ENCODE measurements around the gene ERGIC1. TPM values are rescaled to one million over a fixed set of nuclear protein-coding genes. Genes with fewer than 3 reads are reported as not detected.
A peak's percentile ranks its signal among the peaks of the same experiment; 100 is the strongest.

Gene ERGIC1
- total and polyA plus RNA-seq, 2 of the 13 experiments (the other 11 are each of a cell fraction or from before 2014, with no cell fraction given) = 78.5 to 184 TPM

DNA sequence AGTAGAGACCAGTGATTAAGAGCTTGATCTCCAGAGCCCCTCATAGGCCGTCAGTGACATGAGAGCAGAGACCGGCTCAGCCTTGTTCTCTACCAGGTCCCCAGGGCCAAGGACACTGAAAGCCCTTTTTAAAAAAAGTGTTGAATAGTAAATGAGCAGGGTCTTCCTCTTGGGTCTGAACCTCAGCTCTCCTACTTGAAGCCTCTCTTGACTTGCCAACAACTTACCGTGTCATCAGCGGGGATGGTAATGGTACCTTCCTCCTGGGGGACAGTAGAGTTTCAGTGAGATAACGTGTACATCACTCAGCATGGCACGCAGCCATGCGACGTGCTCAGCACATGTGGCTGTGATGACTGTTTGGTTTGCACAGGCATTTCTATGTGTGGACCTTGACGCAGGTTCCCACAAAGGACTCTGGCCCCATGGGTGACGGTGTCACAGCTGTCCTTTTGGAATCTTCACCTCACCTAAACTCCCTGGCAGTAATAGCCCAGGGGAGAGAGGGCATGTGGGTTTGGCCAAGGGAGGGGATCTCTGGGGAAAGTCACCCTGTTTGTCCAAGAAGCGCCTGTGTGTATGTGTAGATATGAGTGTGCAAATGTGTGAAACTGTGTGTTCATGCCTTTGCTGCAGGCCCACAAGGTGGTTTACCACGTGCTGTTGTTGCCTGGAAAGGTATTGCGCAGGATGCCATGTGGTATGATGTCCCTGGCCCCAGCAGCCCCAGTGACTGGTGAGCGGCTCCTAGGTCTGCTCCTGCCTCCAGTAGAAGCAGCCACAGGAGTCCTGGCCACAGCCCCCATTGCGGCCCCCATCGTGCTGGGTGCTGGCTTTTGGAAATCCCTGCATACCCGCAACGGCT lies 18.7 kb downstream of the ERGIC1 start (continued):
- TF ChIP-seq ZFP41 (CRISPR knock-in tag; IDR thresholded peaks at IDR 0.05; ENCODE audit: borderline replicate concordance) = peak; percentile 60; the same call in 1 of the 2 replicates
- peak; percentile 64; the same call in 1 of the 2 replicates for TF ChIP-seq ZNF224 (CRISPR knock-in tag; IDR thresholded peaks at IDR 0.05)
- TF ChIP-seq TOE1 (CRISPR knock-in tag; IDR thresholded peaks at IDR 0.05) = no peak
- 0 out of 2 replicates have a peak, but pooled peaks have one; percentile 19 for TF ChIP-seq PHF20 (CRISPR knock-in tag; IDR thresholded peaks at IDR 0.05)
- 0 out of 2 replicates have a peak, but pooled peaks have one; percentile 38 for TF ChIP-seq SSRP1 (CRISPR knock-in tag; IDR thresholded peaks at IDR 0.05)
- no peak for TF ChIP-seq ZNF484 (CRISPR knock-in tag; IDR thresholded peaks at IDR 0.05; ENCODE audit: borderline replicate concordance, low read depth)
- TF ChIP-seq, protein P1, sequence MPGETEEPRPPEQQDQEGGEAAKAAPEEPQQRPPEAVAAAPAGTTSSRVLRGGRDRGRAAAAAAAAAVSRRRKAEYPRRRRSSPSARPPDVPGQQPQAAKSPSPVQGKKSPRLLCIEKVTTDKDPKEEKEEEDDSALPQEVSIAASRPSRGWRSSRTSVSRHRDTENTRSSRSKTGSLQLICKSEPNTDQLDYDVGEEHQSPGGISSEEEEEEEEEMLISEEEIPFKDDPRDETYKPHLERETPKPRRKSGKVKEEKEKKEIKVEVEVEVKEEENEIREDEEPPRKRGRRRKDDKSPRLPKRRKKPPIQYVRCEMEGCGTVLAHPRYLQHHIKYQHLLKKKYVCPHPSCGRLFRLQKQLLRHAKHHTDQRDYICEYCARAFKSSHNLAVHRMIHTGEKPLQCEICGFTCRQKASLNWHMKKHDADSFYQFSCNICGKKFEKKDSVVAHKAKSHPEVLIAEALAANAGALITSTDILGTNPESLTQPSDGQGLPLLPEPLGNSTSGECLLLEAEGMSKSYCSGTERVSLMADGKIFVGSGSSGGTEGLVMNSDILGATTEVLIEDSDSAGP (CRISPR knock-in tag; IDR thresholded peaks at IDR 0.05; ENCODE audit: borderline replicate concordance) = peak; percentile 64
- peak; percentile 82 for TF ChIP-seq ZFX (CRISPR knock-in tag; IDR thresholded peaks at IDR 0.05; ENCODE audit: low read depth)
- TF ChIP-seq ZEB1 (IDR thresholded peaks at IDR 0.05; ENCODE audit: insufficient replicate concordance, low read depth) = no peak
- TF ChIP-seq ZNF10 (CRISPR knock-in tag; IDR thresholded peaks at IDR 0.05; ENCODE audit: borderline replicate concordance, low read depth) = no peak
- TF ChIP-seq ZNF709 (CRISPR knock-in tag; IDR thresholded peaks at IDR 0.05) = peak; percentile 91
- peak; percentile 85 for TF ChIP-seq MEF2D (CRISPR knock-in tag; IDR thresholded peaks at IDR 0.05)
- TF ChIP-seq RFXANK (CRISPR knock-in tag; IDR thresholded peaks at IDR 0.05) = peak; percentile 39; the same call in 1 of the 2 replicates
- TF ChIP-seq ZNF878 (CRISPR knock-in tag; IDR thresholded peaks at IDR 0.05) = peak; percentile 82; the same call in 1 of the 2 replicates
- TF ChIP-seq ZNF136 (CRISPR knock-in tag; IDR thresholded peaks at IDR 0.05; ENCODE audit: low read depth) = 0 out of 2 replicates have a peak, but pooled peaks have one; percentile 88
- TF ChIP-seq, protein P2, sequence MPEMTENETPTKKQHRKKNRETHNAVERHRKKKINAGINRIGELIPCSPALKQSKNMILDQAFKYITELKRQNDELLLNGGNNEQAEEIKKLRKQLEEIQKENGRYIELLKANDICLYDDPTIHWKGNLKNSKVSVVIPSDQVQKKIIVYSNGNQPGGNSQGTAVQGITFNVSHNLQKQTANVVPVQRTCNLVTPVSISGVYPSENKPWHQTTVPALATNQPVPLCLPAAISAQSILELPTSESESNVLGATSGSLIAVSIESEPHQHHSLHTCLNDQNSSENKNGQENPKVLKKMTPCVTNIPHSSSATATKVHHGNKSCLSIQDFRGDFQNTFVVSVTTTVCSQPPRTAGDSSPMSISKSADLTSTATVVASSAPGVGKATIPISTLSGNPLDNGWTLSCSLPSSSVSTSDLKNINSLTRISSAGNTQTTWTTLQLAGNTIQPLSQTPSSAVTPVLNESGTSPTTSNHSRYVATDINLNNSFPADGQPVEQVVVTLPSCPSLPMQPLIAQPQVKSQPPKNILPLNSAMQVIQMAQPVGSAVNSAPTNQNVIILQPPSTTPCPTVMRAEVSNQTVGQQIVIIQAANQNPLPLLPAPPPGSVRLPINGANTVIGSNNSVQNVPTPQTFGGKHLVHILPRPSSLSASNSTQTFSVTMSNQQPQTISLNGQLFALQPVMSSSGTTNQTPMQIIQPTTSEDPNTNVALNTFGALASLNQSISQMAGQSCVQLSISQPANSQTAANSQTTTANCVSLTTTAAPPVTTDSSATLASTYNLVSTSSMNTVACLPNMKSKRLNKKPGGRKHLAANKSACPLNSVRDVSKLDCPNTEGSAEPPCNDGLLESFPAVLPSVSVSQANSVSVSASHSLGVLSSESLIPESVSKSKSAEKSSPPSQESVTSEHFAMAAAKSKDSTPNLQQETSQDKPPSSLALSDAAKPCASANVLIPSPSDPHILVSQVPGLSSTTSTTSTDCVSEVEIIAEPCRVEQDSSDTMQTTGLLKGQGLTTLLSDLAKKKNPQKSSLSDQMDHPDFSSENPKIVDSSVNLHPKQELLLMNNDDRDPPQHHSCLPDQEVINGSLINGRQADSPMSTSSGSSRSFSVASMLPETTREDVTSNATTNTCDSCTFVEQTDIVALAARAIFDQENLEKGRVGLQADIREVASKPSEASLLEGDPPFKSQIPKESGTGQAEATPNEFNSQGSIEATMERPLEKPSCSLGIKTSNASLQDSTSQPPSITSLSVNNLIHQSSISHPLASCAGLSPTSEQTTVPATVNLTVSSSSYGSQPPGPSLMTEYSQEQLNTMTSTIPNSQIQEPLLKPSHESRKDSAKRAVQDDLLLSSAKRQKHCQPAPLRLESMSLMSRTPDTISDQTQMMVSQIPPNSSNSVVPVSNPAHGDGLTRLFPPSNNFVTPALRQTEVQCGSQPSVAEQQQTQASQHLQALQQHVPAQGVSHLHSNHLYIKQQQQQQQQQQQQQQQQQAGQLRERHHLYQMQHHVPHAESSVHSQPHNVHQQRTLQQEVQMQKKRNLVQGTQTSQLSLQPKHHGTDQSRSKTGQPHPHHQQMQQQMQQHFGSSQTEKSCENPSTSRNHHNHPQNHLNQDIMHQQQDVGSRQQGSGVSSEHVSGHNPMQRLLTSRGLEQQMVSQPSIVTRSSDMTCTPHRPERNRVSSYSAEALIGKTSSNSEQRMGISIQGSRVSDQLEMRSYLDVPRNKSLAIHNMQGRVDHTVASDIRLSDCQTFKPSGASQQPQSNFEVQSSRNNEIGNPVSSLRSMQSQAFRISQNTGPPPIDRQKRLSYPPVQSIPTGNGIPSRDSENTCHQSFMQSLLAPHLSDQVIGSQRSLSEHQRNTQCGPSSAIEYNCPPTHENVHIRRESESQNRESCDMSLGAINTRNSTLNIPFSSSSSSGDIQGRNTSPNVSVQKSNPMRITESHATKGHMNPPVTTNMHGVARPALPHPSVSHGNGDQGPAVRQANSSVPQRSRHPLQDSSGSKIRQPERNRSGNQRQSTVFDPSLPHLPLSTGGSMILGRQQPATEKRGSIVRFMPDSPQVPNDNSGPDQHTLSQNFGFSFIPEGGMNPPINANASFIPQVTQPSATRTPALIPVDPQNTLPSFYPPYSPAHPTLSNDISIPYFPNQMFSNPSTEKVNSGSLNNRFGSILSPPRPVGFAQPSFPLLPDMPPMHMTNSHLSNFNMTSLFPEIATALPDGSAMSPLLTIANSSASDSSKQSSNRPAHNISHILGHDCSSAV (CRISPR knock-in tag; IDR thresholded peaks at IDR 0.05; ENCODE audit: borderline replicate concordance) = no peak
- TF ChIP-seq ZNF230 (CRISPR knock-in tag; IDR thresholded peaks at IDR 0.05) = no peak
- peak; percentile 37; the same call in 1 of the 2 replicates for TF ChIP-seq ATF2 (CRISPR knock-in tag; IDR thresholded peaks at IDR 0.05)
